ENCODE results near the gene COX6B2. TPM values are rescaled to one million over a fixed set of nuclear protein-coding genes. Genes with fewer than 3 reads are reported as not detected.
A peak's percentile ranks its signal among the peaks of the same experiment; 100 is the strongest.

Gene COX6B2
- total and polyA plus RNA-seq, 2 donors (not counting 3 experiments of a cell fraction or from before 2014, with no cell fraction given), result not detected

DNA sequence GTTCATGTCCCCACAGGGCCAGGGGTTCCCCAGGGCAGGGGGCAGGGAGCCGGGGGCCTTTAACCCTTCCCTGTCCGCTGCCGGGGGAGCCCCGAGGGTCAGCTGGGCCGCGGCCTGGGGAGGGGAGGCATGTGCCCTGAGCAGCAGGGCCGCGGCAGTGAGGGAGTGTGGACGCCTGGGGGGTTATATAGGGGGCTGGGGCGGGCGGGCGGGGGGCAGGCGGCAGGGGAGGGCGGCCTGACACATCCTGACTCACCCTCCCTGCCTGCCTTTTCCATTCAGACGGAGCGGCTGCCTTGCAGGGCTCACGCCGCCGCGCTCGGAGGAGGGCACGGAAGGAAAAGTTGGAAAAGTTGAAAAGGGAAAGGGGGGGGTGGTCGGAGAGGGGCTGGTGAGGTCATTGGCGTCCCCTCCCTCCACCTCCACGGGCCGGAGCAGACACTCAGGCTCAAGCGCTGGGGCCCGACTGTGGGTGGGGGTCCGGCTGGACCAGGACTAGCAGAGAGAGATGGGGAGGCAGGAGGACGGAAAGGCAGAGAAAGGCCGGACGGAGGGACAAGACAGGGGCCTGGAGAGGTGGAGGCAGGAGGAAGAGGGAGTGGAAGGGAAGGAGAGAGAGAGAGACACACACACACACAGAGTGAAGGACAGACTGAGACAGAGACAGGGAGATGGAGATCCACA is 15.9 kb upstream of the COX6B2 start, which contains the start of gene IL11:
TSS of gene IL11 (minus strand) at position 159 of the 684 bp plus-strand sequence. CDS start at position 6, 153 bp downstream.
- CTCF ChIA-PET, result interaction anchor here (1.0 kb wide), 1 partner anchor 69 kb away, joined by 3 read pairs; no protein-coding TSS in a partner anchor
- H3K79me2 ChIP-seq (ENCODE audit: control insufficient read depth, insufficient read depth, low read length), result no peaks in the 10 kb centered on the region
- no peak within 1 kb of the TSS for H3K4me2 ChIP-seq (ENCODE audit: insufficient read depth, low read length)
- dilution Hi-C loops (cut with MboI; ENCODE audit: extremely low pct_ligation_motif_present, low sequenced_read_pairs), result no loop called here
- POLR2A ChIA-PET, result interaction anchor here (0.6 kb wide), 1 partner anchor 223 kb away, joined by 3 read pairs; no protein-coding TSS in a partner anchor
- H3K36me3 ChIP-seq (ENCODE audit: control insufficient read depth in 2 of 2, extremely low read depth in 1 of 2, insufficient read depth in 2 of 2, low read length in 2 of 2), result no peaks in the 10 kb centered on the region
- no peaks in the 10 kb centered on the region for H4K20me1 ChIP-seq (replicated peaks; ENCODE audit: control insufficient read depth, extremely low read depth, insufficient read depth, low read length)
- BruUV-seq (replicated peaks), result no TSS peak
- no peak within 1 kb of the TSS for H3K4me3 ChIP-seq (replicated peaks in 1 of 3; ENCODE audit: insufficient read depth in 1 of 3, low read depth in 1 of 3, low read length in 3 of 3)
- FAIRE-seq (peak; percentile 4), DNase-seq (ENCODE audit: low read depth, low spot score) (no peak)
- H3K27me3 ChIP-seq (ENCODE audit: control insufficient read depth in 2 of 2, insufficient read depth in 2 of 2, low read length in 2 of 2), result peaks cover 10 to 21% of the 10 kb centered on the region in 2 experiments
- no peaks in the 10 kb centered on the region for H3K9me3 ChIP-seq (replicated peaks; ENCODE audit: control insufficient read depth, insufficient read depth, low read length)
- H2AFZ ChIP-seq (ENCODE audit: low read depth, low read length), result peak within 1 kb of the TSS; percentile 17
- intact Hi-C loops (cut with micrococcal nuclease), result no loop called here
- H3K4me1 ChIP-seq (ENCODE audit: control insufficient read depth, extremely low read depth, insufficient read depth, low read length), result peaks cover 3% of the 10 kb centered on the region
- TF ChIP-seq JUN (IDR thresholded peaks at IDR 0.05; ENCODE audit: borderline replicate concordance, insufficient read depth, insufficient read length, low read depth) (no peak), EZH2 (IDR thresholded peaks at IDR 0.05; ENCODE audit: borderline replicate concordance, low read depth, low read length, severe bottlenecking) (peak; percentile 59), GATA2 (IDR thresholded peaks at IDR 0.05; ENCODE audit: insufficient read depth, insufficient read length, low read depth, low read length) (no peak), POLR2A (IDR thresholded peaks at IDR 0.05; ENCODE audit: low read depth, low read length) (no peak)
- TF ChIP-seq, protein P1, sequence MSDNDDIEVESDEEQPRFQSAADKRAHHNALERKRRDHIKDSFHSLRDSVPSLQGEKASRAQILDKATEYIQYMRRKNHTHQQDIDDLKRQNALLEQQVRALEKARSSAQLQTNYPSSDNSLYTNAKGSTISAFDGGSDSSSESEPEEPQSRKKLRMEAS (IDR thresholded peaks at IDR 0.05; ENCODE audit: insufficient read depth, insufficient read length), result no peak
- no peak within 1 kb of the TSS for H3K9ac ChIP-seq (replicated peaks; ENCODE audit: extremely low read depth, insufficient read depth, low read length)
- H3K9me1 ChIP-seq (replicated peaks; ENCODE audit: control insufficient read depth, extremely low read depth, insufficient read depth, low read length), result no peaks in the 10 kb centered on the region
- no peak within 1 kb of the TSS for H3K27ac ChIP-seq (ENCODE audit: insufficient read depth, low read depth, low read length)
